ENCODE results near the gene SIVA1.
"Not testable (repeated sequence)": the region's sequence is repeated elsewhere in the genome, so short reads cannot be mapped to it uniquely, and the experiment has no call there.

SIVA1 gene

GRCh38 chr14:104726600-104727451 lies 26.1 kb upstream of the SIVA1 start:
- TF ChIP-seq CTCF (IDR thresholded peaks at IDR 0.05; ENCODE audit: insufficient read depth, low read length, poor library complexity, severe bottlenecking) = peak; percentile 22

GRCh38 chr14:104728631-104729030 lies 24.3 kb upstream of the SIVA1 start:
- no peak overlapping the region for H3K4me3 ChIP-seq (replicated peaks; ENCODE audit: low read depth, low read length)
- H3K36me3 ChIP-seq (ENCODE audit: control insufficient read depth, insufficient read depth, low read length) = no peaks in the 10 kb centered on the region
- TF ChIP-seq CTCF (IDR thresholded peaks at IDR 0.05; ENCODE audit: insufficient read depth, low read length, poor library complexity, severe bottlenecking) = no peak
- H3K27me3 ChIP-seq (replicated peaks; ENCODE audit: control insufficient read depth, insufficient read depth, low read length) = no peaks in the 10 kb centered on the region; the same call in 1 of the 2 replicates
- DNase-seq (ENCODE audit: extremely low read depth, insufficient read length) = no peak

More at GRCh38 chr14:104726600-104727451, 26.1 kb upstream of the SIVA1 start:
- no peak for DNase-seq (ENCODE audit: extremely low read depth, insufficient read length)
- H3K36me3 ChIP-seq (ENCODE audit: control insufficient read depth, insufficient read depth, low read length) = no peaks in the 10 kb centered on the region
- no peak overlapping the region for H3K4me3 ChIP-seq (replicated peaks; ENCODE audit: low read depth, low read length)
- H3K27me3 ChIP-seq (replicated peaks; ENCODE audit: control insufficient read depth, insufficient read depth, low read length) = no peaks in the 10 kb centered on the region; the same call in 1 of the 2 replicates

- H3K4me3 ChIP-seq (replicated peaks; ENCODE audit: low read depth, low read length); H3K36me3 ChIP-seq (ENCODE audit: control insufficient read depth, insufficient read depth, low read length); H3K27me3 ChIP-seq (replicated peaks; ENCODE audit: control insufficient read depth, insufficient read depth, low read length); DNase-seq (ENCODE audit: extremely low read depth, insufficient read length): not testable (repeated sequence)
Measured at GRCh38 chr14:104729176-104729834, 23.6 kb upstream of the SIVA1 start.

GRCh38 chr14:104729835-104730181 lies 23.1 kb upstream of the SIVA1 start:
- Histone ChIP-seq H3K27me3 (replicated peaks; ENCODE audit: control insufficient read depth, insufficient read depth, low read length) (no peaks in the 10 kb centered on the region; the same call in 1 of the 2 replicates), H3K4me3 (replicated peaks; ENCODE audit: low read depth, low read length) (no peak overlapping the region), H3K36me3 (ENCODE audit: control insufficient read depth, insufficient read depth, low read length) (no peaks in the 10 kb centered on the region)
- DNase-seq (ENCODE audit: extremely low read depth, insufficient read length) = no peak
- TF ChIP-seq CTCF (IDR thresholded peaks at IDR 0.05; ENCODE audit: insufficient read depth, low read length, poor library complexity, severe bottlenecking) = no peak

- no peak for TF ChIP-seq CTCF (IDR thresholded peaks at IDR 0.05; ENCODE audit: insufficient read depth, low read length, poor library complexity, severe bottlenecking)
- Histone ChIP-seq H3K27me3 (replicated peaks; ENCODE audit: control insufficient read depth, insufficient read depth, low read length) (peaks cover under 1% of the 10 kb centered on the region; the same call in 1 of the 2 replicates), H3K4me3 (replicated peaks; ENCODE audit: low read depth, low read length) (no peak overlapping the region), H3K36me3 (ENCODE audit: control insufficient read depth, insufficient read depth, low read length) (no peaks in the 10 kb centered on the region)
- DNase-seq (ENCODE audit: extremely low read depth, insufficient read length) = no peak
Measured at GRCh38 chr14:104730487-104730886, 22.5 kb upstream of the SIVA1 start.
